GM04504 (cell line): ENCODE data around the gene SLC25A12.
"Not testable (repeated sequence)": the region's sequence is repeated elsewhere in the genome, so short reads cannot be mapped to it uniquely, and the experiment has no call there.

Source experiments
- DNase-seq: peaks from one replicate; pipeline ENCODE4 v3.0.0-alpha.2; 2012; ENCODE audit warnings: low read depth

The SLC25A12 gene

GRCh38 chr2:171822525-171823322 is 71.3 kb downstream of the SLC25A12 start:
- no peak for DNase-seq

- DNase-seq: no peak
Observed at GRCh38 chr2:171819453-171819852, 74.6 kb downstream of the SLC25A12 start.

- DNase-seq: no peak
Observed at GRCh38 chr2:171814883-171815282, 79.2 kb downstream of the SLC25A12 start.

GRCh38 chr2:171814174-171814573 is 79.9 kb downstream of the SLC25A12 start:
- DNase-seq: no peak

- no peak for DNase-seq
Observed at GRCh38 chr2:171813729-171814128, 80.3 kb downstream of the SLC25A12 start.

- no peak for DNase-seq
Observed at GRCh38 chr2:171813126-171813525, 80.9 kb downstream of the SLC25A12 start.

GRCh38 chr2:171811245-171811628 is 82.8 kb downstream of the SLC25A12 start:
- DNase-seq: no peak

- DNase-seq: no peak
Observed at GRCh38 chr2:171810422-171811244, 83.4 kb downstream of the SLC25A12 start.

GRCh38 chr2:171808885-171809284 is 85.2 kb downstream of the SLC25A12 start:
- DNase-seq: not testable (repeated sequence)

- DNase-seq: no peak
Observed at GRCh38 chr2:171807831-171808393, 86.1 kb downstream of the SLC25A12 start.

GRCh38 chr2:171807119-171807518 is 86.9 kb downstream of the SLC25A12 start:
- no peak for DNase-seq

- DNase-seq: no peak
Observed at GRCh38 chr2:171804456-171804855, 89.6 kb downstream of the SLC25A12 start.

- no peak for DNase-seq
Observed at GRCh38 chr2:171803757-171804156, 90.3 kb downstream of the SLC25A12 start.

GRCh38 chr2:171800639-171801038 is 93.4 kb downstream of the SLC25A12 start:
- DNase-seq: no peak

- peak; percentile 21 for DNase-seq
Observed at GRCh38 chr2:171798156-171798820, 95.8 kb downstream of the SLC25A12 start.

- DNase-seq: no peak
Observed at GRCh38 chr2:171794918-171795317, 99.1 kb downstream of the SLC25A12 start.

- peak; percentile 23 for DNase-seq
Observed at GRCh38 chr2:171793691-171794678, 100.1 kb downstream of the SLC25A12 start.

- no peak for DNase-seq
Observed at GRCh38 chr2:171792886-171793580, 101.0 kb downstream of the SLC25A12 start.

GRCh38 chr2:171792157-171792556 is 101.9 kb downstream of the SLC25A12 start:
- no peak for DNase-seq

- no peak for DNase-seq
Observed at GRCh38 chr2:171791361-171791760, 102.7 kb downstream of the SLC25A12 start.
